Left ventricle myocardium superior (tissue), 1 donor: ENCODE results near the gene EMC6. TPM values are rescaled to one million over a fixed set of nuclear protein-coding genes. Genes with fewer than 3 reads are reported as not detected.

ENCODE experiments used
- ATAC-seq: fragments of 200-7000 bp; cut with Tn5 transposase; one replicate; pipeline ENCODE4 v1.9.1; 2020; ENCODE audit warnings: mild to moderate bottlenecking, moderate library complexity
- DNase-seq: peaks from one replicate; pipeline ENCODE4 v3.0.0-alpha.2; 2020
- intact Hi-C: fragments of 100-400 bp; cut with micrococcal nuclease; formaldehyde crosslinking; loops from one replicate; pipeline ENCODE4 v1.11.0; 2022
- total RNA-seq: library from RNA; stranded (reverse); fragmentation: NEBNext Ultra II Directional; extraction: Animal tissue kit (Norgen Biotek cat#: 25700); gene quantifications from one replicate; pipeline ENCODE4 v1.2.1, GENCODE V29; 2021
- donor health status: DM: no; HTN: yes; CAD: no; lungs with severe emphysema.

EMC6 gene
- total RNA-seq, 1 donor from 2014 or later, result 63.4 TPM

GRCh38 chr17:3647769-3648555, 20.6 kb upstream of the EMC6 start:
- intact Hi-C loops, result no loop called here
- ATAC-seq, result peak; percentile 78
- DNase-seq, result peak; percentile 69

- no peak for ATAC-seq
- intact Hi-C loops, result no loop called here
- no peak for DNase-seq
Measured at GRCh38 chr17:3655766-3656165, 12.8 kb upstream of the EMC6 start.

- DNase-seq (no peak), ATAC-seq (no peak)
- intact Hi-C loops, result no loop called here
Measured at GRCh38 chr17:3656353-3656752, 12.3 kb upstream of the EMC6 start.

- intact Hi-C loops, result no loop called here
- no peak for ATAC-seq
- no peak for DNase-seq
Measured at GRCh38 chr17:3656755-3657587, 11.6 kb upstream of the EMC6 start.

GRCh38 chr17:3657588-3657869, 11.1 kb upstream of the EMC6 start:
- no peak for ATAC-seq
- DNase-seq, result no peak
- intact Hi-C loops, result no loop called here

GRCh38 chr17:3657874-3658783, 10.5 kb upstream of the EMC6 start:
- ATAC-seq, result no peak
- intact Hi-C loops, result no loop called here
- DNase-seq, result no peak

- intact Hi-C loops, result no loop called here
- DNase-seq (no peak), ATAC-seq (peak; percentile 6)
Measured at GRCh38 chr17:3658784-3659449, 9.7 kb upstream of the EMC6 start.

GRCh38 chr17:3659541-3660111, 9.0 kb upstream of the EMC6 start:
- ATAC-seq (peak; percentile 63), DNase-seq (peak; percentile 80)
- intact Hi-C loops, result no loop called here

GRCh38 chr17:3660311-3660891, 8.2 kb upstream of the EMC6 start:
- ATAC-seq (peak; percentile 37), DNase-seq (peak; percentile 64)
- intact Hi-C loops, result no loop called here

- DNase-seq (no peak), ATAC-seq (no peak)
- intact Hi-C loops, result no loop called here
Measured at GRCh38 chr17:3663102-3664011, 5.3 kb upstream of the EMC6 start.

GRCh38 chr17:3665834-3666233, 2.8 kb upstream of the EMC6 start:
- no peak for ATAC-seq
- intact Hi-C loops, result no loop called here
- DNase-seq, result peak; percentile 70

- no peak for DNase-seq
- ATAC-seq, result no peak
- intact Hi-C loops, result no loop called here
Measured at GRCh38 chr17:3666516-3666915, 2.1 kb upstream of the EMC6 start.

GRCh38 chr17:3667366-3668278, 990 bp upstream of the EMC6 start:
- intact Hi-C loops, result no loop called here
- DNase-seq, result peak; percentile 94
- peak; percentile 82 for ATAC-seq

- DNase-seq, result no peak
- intact Hi-C loops, result no loop called here
- no peak for ATAC-seq
Measured at GRCh38 chr17:3669085-3669347, 404 bp downstream of the EMC6 start.

GRCh38 chr17:3669548-3669947, 936 bp downstream of the EMC6 start:
- intact Hi-C loops, result no loop called here
- DNase-seq (no peak), ATAC-seq (no peak)

GRCh38 chr17:3672571-3672970, 4.0 kb downstream of the EMC6 start:
- ATAC-seq (no peak), DNase-seq (no peak)
- intact Hi-C loops, result no loop called here

GRCh38 chr17:3675886-3676285, 7.3 kb downstream of the EMC6 start:
- intact Hi-C loops, result no loop called here
- ATAC-seq, result no peak
- DNase-seq, result no peak
